ENCODE data around the gene TBC1D22B.

DNA sequence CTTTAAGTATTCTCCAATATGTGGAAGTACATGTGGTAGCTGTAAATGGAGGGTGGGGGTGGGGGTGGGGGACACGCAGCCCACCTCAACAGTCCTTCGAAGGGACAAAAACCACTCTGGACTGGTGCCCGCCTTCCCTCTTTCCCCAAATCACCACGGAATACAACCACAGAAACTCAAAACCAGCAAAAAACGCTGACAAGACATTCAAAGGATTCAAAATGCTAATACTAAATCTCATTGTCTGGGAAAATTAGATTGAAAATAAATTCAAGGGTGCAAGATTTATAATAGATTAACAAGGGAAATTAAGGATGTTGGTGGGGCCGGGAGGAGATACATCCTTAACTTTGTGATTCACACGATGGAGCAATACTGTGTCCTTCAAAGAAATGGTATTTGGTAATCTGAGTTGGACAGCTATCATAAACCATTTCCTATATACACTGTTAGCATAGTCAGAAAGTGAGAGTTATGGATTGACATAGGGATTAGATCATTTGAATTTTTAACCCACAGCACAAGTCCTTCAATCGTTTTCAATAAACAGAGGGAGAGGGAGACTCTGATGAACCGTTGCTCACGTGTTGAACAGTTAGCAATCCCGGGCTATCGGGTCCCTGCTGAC lies 766 bp upstream of the TBC1D22B start:
- TF ChIP-seq POLR2A (IDR thresholded peaks at IDR 0.05; ENCODE audit: low read depth, low read length) (no peak), POLR2AphosphoS5 (IDR thresholded peaks at IDR 0.05; ENCODE audit: low read depth, low read length) (no peak)

All from GM12892 (cell line).